BJ (cell line): ENCODE data around the gene FAM9A. TPM values are rescaled to one million over a fixed set of nuclear protein-coding genes. Genes with fewer than 3 reads are reported as not detected.

Experiments
- CTCF ChIA-PET: fragments of 350-600 bp; formaldehyde crosslinking; extraction: SDS; loops from one replicate; lab custom pipeline; 2021; ENCODE audit warnings: antibody characterized with exemption, inconsistent platforms; lab: Yijun Ruan, JAX
- POLR2A ChIA-PET: fragments of 300-600 bp; sonication (Branson Sonifier 250); formaldehyde crosslinking; extraction: SDS; loops from one replicate; lab custom pipeline; 2021; ENCODE audit warnings: antibody characterized with exemption; lab: Charles Lee
- DNase-seq: peaks from one replicate; pipeline ENCODE4 v3.0.0-alpha.2; 2011; ENCODE audit warnings: low read depth
- H3K27me3 ChIP-seq: 2 replicates; pipeline ENCODE4 v1.6.0; 2011; ENCODE audit warnings: low read length; ENCODE audit not compliant: control insufficient read depth, insufficient read depth
- H3K36me3 ChIP-seq: 2 replicates; pipeline ENCODE4 v1.5.1; 2011; ENCODE audit warnings: low read length; ENCODE audit not compliant: control insufficient read depth, insufficient read depth
- H3K4me3 ChIP-seq: 2 replicates; pipeline ENCODE4 v1.5.1; 2011; ENCODE audit warnings: low read depth, mild to moderate bottlenecking, control low read depth, low read length
- polyA plus RNA-seq: library from polyadenylated mRNA; depleted of rRNA; stranded (reverse); fragments of >200 nt; gene quantifications from 2 replicates; pipeline ENCODE4 v1.2.3, GENCODE V29; 2011
- TF ChIP-seq, protein P1 (sequence below): IDR thresholded peaks from 2 replicates; pipeline ENCODE4 v1.5.1; 2011; ENCODE audit warnings: low read depth, mild to moderate bottlenecking, control low read depth, inconsistent platforms, low read length, moderate library complexity; ENCODE audit not compliant: insufficient read depth

FAM9A gene
- polyA plus RNA-seq, 1 experiment: not detected

DNA sequence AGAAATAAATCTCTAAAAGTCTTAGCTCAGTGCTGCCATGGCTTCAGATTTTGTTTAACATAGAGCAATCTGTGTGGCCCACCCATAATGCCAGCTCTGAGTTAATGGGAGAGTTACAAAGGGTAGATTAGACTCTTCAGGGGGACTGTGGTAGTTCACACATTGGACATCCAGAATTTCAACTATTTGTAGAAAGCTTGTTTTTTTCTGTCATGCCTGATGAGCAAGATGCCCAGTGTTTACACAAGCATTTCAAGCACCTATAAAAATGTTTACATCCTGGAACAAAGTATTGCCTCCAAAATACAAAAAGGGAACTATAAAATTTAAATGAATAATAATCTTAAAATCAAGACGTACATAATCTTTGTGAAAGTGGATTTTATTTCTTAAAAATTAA lies 43.0 kb upstream of the FAM9A start:
- H3K27me3 ChIP-seq: no peaks in the 10 kb centered on the region
- POLR2A ChIA-PET: no interaction called here
- no peak for DNase-seq
- TF ChIP-seq, protein P1, sequence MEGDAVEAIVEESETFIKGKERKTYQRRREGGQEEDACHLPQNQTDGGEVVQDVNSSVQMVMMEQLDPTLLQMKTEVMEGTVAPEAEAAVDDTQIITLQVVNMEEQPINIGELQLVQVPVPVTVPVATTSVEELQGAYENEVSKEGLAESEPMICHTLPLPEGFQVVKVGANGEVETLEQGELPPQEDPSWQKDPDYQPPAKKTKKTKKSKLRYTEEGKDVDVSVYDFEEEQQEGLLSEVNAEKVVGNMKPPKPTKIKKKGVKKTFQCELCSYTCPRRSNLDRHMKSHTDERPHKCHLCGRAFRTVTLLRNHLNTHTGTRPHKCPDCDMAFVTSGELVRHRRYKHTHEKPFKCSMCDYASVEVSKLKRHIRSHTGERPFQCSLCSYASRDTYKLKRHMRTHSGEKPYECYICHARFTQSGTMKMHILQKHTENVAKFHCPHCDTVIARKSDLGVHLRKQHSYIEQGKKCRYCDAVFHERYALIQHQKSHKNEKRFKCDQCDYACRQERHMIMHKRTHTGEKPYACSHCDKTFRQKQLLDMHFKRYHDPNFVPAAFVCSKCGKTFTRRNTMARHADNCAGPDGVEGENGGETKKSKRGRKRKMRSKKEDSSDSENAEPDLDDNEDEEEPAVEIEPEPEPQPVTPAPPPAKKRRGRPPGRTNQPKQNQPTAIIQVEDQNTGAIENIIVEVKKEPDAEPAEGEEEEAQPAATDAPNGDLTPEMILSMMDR: no peak
- no peak overlapping the region for H3K4me3 ChIP-seq
- CTCF ChIA-PET: interaction anchor here (0.7 to 1.0 kb wide), 2 partner anchors 36 to 857 kb away, joined by 3 to 5 read pairs; no protein-coding TSS in a partner anchor
- H3K36me3 ChIP-seq: no peaks in the 10 kb centered on the region

DNA sequence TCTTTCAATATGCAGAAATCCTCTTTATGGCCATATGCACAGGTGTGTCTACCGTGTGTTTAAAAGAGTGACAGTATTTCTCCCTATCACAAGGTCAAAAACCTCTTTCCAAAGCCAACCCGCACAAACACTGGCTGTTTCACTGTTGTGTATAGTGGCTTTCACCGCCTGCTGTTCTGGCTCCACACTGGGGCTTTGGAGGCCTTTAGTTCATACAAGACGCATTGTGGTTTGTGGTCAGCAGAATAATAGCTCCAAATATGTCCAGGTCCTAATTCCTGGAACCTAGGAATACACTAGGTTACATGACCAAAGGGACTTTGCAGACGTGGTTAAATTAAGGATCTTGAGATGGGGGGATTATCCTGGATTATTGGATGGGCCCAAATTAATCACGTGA lies 40.7 kb upstream of the FAM9A start:
- POLR2A ChIA-PET: no interaction called here
- TF ChIP-seq, protein P1: no peak
- no peak for DNase-seq
- H3K4me3 ChIP-seq: no peak overlapping the region
- H3K27me3 ChIP-seq: no peaks in the 10 kb centered on the region; the same call in 1 of the 2 replicates
- CTCF ChIA-PET: interaction anchor here (0.6 kb wide), 1 partner anchor 579 kb away, joined by 3 read pairs; no protein-coding TSS in a partner anchor
- no peaks in the 10 kb centered on the region for H3K36me3 ChIP-seq

GRCh38 chrX:8834392-8834791 lies 33.2 kb upstream of the FAM9A start:
- ChIA-PET CTCF (no interaction called here), POLR2A (no interaction called here)
- Histone ChIP-seq H3K36me3 (no peaks in the 10 kb centered on the region), H3K27me3 (no peaks in the 10 kb centered on the region; the same call in 1 of the 2 replicates), H3K4me3 (no peak overlapping the region)
- no peak for DNase-seq
- TF ChIP-seq, protein P1: no peak

GRCh38 chrX:8832582-8833378 lies 31.6 kb upstream of the FAM9A start:
- TF ChIP-seq, protein P1: no peak
- H3K36me3 ChIP-seq: no peaks in the 10 kb centered on the region
- ChIA-PET CTCF (no interaction called here), POLR2A (no interaction called here)
- no peak for DNase-seq
- no peaks in the 10 kb centered on the region for H3K27me3 ChIP-seq
- H3K4me3 ChIP-seq: no peak overlapping the region

DNA sequence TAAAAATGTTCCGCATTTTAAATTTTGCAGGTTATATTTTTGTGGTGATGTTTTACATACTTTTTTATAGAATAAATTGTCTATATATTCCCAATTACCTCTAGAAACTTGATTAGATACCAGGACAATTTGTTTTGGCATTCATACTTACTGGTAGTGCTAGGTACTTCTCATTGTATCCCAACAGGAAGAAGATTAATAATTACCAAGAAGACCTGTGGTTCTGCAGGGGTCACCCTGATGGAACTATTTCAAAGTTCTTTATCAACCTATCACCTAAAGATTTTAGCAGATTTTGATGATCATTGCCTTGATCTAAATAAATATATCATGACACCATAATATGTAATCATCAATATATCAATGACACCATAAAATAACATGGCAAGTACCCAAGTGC lies 22.5 kb upstream of the FAM9A start:
- DNase-seq: no peak
- H3K4me3 ChIP-seq: no peak overlapping the region
- TF ChIP-seq, protein P1: no peak
- ChIA-PET CTCF (no interaction called here), POLR2A (no interaction called here)
- no peaks in the 10 kb centered on the region for H3K36me3 ChIP-seq
- H3K27me3 ChIP-seq: no peaks in the 10 kb centered on the region
